ENCODE results near the gene WDR45B.
"Not testable (repeated sequence)": the region's sequence is repeated elsewhere in the genome, so short reads cannot be mapped to it uniquely, and the experiment has no call there.

The WDR45B gene

GRCh38 chr17:82577300-82577699 is 70.9 kb downstream of the WDR45B start:
- DNase-seq, result no peak

- not testable (repeated sequence) for DNase-seq
These were observed 72.5 kb downstream of the WDR45B start for GRCh38 chr17:82575581-82576221.

GRCh38 chr17:82574041-82574440 is 74.2 kb downstream of the WDR45B start:
- no peak for DNase-seq

- DNase-seq, result no peak
These were observed 76.4 kb downstream of the WDR45B start for GRCh38 chr17:82571855-82572254.

- no peak for DNase-seq
These were observed 78.0 kb downstream of the WDR45B start for GRCh38 chr17:82570277-82570676.

GRCh38 chr17:82569621-82570020 is 78.6 kb downstream of the WDR45B start:
- DNase-seq, result no peak

GRCh38 chr17:82568997-82569393 is 79.2 kb downstream of the WDR45B start:
- DNase-seq, result no peak

GRCh38 chr17:82567286-82567685 is 81.0 kb downstream of the WDR45B start:
- no peak for DNase-seq

- peak; percentile 64 for DNase-seq
These were observed 81.9 kb downstream of the WDR45B start for GRCh38 chr17:82566129-82566960.

GRCh38 chr17:82565551-82565950 is 82.7 kb downstream of the WDR45B start:
- DNase-seq, result no peak
